G401 (cell line): ENCODE data around the gene ABHD11. TPM values are rescaled to one million over a fixed set of nuclear protein-coding genes. Genes with fewer than 3 reads are reported as not detected.

ENCODE experiments used
- DNase-seq: peaks from one replicate; pipeline ENCODE4 v3.0.0-alpha.2; 2015; ENCODE audit warnings: low spot score
- in situ Hi-C: cut with HindIII; loops from 2 replicates; pipeline ENCODE4 v1.10.0; 2016; ENCODE audit warnings: low sequenced_read_pairs, mixed read lengths
- total RNA-seq: library from RNA; depleted of rRNA; stranded (reverse); fragments of >200 nt; shearing (Covaris generic); gene quantifications from 2 replicates; pipeline ENCODE4 v1.2.3, GENCODE V29; 2014; rRNA removed

Gene ABHD11
- total RNA-seq, 1 experiment from 2014 or later = 41.1 TPM

DNA sequence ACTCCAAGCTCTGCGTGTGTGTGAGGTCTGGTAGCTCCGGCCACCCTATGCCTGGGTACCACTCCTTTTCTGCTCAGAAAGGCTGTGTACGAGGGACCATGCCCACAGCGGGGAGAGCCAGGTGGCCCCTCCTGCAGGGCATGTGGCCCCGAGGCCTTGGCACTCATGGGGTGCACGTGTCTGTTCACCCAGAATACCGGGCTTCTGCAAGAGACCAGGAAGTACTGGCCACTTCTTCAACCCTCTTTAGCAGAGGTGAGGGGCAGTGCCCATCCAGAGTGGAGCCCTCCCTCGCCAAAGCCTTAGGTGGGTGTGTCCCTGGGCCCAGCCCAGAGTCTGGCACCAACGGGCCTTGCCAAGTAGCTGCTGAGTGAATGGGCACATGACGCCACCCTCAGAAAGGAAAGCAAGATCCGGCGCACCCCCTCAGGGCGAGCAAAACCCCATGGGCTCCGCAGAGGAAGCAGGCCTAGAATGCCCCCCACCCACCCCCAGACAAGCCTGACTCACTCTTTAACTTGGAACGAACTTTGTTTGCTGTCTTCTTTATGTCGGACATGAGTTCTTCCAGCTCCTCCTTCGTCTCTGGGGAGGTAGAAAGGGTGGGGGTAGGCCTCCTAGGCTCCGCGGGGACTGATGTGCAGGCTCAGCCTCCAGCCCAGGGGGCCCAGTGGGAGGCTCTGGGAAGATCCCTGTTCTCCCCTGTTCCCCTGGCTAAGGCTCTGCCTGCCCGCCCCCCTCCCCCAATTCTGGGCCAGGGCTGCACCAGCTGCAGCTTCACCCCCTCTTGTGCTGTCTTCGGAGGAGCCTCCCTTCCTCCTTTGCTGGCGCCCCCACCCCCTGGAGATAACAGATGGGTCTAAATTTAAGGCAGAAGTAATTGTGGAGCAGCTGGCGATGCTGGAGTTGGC lies 33.7 kb downstream of the ABHD11 start:
- DNase-seq = no peak
- in situ Hi-C loops = no loop called here

DNA sequence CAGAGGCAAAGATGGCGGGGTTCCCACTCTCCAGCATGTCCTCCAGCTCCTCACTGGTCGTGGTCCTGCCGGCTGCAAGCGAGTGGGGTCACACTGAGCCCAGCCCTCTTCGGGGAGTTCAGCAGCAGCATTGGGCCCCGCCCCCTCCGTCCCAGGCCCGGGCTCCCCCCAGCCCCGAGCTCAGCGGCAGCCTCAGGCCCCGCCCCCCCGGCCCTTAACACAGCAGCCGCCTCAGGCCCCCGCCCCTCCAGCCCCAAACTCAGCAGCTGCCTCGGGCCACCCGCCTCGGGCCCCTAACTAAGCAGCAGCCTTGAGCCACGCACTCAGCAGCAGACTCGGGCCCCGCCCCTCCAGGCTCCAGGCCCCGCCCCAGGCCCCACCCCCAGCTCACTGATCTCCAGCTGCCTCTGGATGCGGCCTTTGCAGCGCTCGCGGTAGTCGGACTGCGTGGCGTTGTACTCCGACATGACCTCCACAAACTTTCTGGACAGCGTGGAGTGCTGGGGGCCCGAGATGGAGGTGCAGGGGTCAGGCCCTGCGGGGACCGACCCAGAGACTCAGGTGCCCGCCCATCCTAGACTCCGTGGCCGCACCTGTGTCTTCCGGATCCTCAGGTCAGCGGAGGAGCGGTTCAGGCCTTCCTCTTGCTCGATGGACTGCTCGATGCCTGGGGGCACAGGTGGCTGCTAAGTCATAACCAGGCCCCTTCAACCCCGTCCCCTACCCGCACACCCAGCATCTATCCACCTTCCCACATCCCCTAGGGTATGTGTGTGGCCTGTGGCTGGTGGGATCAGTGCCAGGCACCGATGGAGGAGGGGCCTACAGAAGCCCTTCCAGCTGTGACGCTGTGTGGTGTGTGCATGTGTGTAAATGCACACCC lies 34.6 kb downstream of the ABHD11 start:
- DNase-seq = no peak
- in situ Hi-C loops = no loop called here

DNA sequence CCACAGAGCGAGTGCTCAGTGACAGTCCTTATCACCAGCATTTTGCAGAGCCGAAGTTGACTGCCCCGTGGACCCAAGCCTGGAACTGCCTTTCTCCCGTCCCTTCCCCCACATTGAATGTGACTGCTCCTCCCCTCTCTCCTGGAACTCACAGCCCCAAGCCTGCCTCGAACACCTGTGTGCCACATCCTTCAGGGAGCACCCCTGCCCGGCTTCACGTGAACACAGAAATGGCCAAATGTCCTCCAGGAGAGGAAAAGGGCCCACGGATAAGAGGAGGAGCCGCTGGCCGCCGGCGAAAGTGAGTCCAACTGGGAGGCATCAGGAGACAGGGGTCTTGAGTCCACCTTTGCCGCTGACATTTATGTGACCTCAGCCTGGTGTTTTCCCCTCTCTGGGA lies 35.4 kb downstream of the ABHD11 start:
- no peak for DNase-seq
- in situ Hi-C loops = no loop called here

DNA sequence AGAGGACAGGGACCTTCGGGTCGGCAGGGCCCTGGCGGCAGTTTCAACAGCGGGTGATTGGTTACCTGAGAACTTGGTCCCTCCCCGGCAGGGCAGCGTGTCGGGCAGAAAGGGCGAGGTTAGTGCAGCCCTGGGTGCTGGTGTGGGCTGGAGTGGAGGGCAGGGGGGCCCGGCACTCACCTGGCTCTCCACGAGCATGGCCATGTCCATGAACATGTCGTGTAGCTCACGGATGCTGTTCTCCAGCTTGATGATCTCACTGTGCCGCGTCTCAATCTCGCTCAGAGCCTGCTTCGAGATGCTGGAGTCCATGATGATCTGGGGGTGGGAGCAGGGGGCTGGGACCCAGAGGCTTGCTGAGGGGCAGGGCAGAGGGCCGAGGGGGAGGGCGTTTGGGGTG lies 35.9 kb downstream of the ABHD11 start:
- in situ Hi-C loops = no loop called here
- DNase-seq = no peak

DNA sequence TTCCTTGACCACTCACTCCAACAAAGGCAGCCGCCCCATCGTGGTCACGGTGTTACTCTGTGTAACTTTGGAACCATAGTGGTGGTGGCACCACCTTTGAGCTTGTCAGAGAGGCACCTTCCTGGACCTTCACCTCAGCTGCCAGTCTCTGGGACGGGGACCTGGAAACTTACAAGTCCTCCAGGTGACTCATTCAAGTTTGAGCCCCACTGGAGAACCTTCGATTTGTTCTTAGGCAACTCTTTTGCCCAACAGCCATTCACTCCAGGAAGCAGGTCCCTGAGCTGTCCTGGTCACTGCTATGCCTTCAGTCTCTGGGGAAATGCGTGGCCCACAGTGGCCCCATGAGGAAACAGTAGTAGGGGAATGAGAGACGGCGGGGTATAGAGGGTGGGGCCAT lies 36.4 kb downstream of the ABHD11 start:
- DNase-seq = no peak
- in situ Hi-C loops = no loop called here

DNA sequence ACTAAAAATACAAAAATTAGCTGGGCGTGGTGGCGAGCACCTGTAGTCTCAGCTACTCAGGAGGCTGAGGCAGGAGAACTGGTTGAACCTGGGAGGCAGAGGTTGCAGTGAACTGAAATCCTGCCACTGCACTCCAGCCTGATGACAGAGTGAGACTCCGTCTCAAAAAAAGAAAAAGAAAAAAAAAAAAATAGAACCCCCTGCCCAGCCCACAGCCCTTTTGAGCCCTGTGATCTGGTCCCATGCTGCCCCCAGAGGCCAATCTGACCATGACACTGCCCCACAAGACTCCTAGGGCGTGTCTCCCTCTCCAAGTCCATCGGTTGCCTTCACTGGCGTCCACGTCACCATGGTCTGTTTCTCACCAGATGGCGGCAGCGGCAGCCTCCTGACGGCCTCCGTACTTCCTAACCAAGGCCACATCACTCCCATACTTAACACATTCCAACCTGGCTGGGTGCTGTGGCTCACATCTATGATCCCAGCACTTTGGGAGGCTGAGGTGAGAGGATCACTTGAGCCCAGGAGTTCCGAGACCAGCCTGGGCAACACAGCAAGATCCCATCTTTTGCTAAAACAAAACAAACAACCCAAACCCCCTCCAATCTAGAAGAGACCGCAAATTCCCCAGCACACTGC lies 37.1 kb downstream of the ABHD11 start:
- in situ Hi-C loops = no loop called here
- DNase-seq = peak; percentile 54

DNA sequence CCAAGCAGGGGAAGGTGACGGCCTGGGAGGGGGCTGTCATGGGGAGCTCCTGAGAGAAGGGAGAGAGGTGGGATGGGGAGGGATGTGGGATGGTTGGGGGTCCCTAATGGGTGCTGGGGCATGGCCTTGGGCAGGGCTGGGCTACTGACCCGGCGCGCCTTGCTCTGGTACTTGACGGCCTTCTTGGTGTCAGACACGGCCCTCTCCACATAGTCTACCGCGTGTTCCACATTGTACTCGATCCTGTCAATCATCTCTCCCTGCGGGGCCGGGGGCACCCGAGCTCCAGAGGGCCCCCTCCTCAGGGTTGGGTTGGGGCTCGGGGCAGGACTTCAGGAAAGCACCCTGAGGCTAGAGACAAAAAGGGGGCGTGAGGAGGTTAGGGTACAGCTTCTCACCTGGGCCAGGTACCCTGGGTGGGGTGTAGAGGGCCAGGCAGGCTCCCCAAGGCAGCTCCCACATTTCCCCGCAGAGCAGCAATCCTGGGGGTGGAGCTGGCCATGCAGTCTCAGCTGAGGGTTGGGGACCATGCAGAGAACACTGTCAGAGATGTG lies 37.9 kb downstream of the ABHD11 start:
- in situ Hi-C loops = no loop called here
- no peak for DNase-seq

DNA sequence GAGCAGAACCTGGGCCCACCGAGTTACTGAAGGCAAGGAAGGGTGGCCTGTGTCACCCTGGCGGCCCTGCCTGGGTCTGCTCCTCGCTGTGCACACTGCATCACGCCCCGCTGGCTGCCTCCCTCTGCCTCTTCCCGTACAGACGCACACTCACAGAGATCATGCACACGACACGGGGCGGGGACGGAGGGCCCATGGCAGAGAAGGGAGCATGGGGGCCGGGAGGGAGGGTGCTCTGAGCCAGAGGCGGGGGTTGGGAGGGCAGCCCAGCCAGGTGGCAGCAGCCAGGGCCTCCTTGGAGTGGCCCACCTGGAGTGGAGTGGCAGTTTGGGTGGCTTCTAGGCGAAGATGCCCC lies 38.6 kb downstream of the ABHD11 start:
- no peak for DNase-seq
- in situ Hi-C loops = no loop called here

DNA sequence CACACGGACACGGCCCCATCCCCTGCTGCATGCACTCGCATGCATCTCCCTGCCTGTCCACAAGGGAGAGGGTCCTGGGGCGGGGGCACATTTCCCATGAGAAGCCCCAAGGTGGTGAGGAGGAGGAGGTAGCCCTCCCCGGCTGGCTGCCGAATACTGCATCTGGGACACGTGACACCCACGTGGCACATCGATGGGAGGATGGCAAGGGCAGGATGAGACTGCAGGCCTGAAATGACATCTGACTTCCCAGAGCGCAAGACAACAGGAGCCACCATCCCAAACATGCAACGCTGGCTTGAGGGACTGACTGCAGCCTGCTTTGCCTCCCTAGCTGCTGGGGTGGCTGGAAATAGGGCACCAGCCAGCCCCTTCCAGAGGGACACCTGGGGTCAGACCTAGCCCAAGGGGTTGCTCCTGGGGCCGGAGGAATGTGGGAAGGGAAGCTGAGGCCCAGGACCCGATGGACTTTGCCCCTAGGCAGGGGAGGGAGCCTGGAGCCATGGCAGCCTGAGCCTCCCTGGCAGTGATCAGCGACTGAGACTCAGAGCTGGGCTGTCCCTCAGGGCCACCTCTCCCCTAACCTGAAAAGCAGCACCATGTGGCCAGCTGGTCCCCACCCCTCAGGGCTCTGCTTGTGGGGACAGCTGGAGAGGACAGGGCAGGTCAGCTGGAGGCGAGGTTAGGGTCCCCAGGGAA lies 39.1 kb downstream of the ABHD11 start:
- in situ Hi-C loops = no loop called here

DNA sequence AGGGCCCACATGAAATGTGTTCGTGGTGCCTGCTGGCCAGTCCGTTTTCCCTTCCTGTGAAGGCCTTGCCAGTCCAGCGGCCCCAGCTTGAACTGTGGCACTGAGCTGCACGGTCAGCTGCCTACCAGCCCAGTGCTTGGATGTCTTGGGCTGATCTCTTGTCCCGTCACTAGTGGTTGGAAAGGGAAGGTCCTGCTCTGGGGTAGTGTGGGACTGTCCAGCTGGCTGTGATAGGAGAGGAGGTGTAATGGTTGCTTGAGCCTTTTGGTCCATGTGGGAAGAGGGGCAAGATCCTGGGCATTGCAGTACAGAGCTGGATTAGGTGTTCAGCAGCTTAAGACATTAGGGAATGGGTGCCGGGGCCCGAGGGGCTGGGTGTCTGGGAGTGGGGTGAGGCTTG lies 40.2 kb downstream of the ABHD11 start:
- in situ Hi-C loops = no loop called here
- DNase-seq = no peak

More for the DNA sequence above, 39.1 kb downstream of the ABHD11 start:
- DNase-seq = no peak

DNA sequence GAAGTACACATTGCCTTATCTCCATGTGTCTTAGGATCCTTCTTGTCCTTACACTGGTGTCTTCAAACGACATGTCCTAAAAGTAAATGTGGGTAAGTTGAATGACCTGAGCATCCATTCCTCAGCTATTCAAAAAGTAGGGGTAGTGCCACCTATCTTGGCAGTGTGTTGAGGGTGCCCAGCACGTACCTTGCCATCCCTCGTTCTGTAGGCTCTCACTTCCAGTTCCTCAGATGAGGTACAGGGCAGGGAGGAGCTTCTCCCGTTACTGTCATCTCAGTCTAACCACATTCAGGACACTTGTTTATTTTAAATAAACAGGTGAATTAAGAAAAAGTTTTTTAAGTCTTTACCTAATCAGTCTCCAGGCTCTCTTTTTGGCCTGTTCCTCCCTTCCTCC lies 42.2 kb downstream of the ABHD11 start:
- no peak for DNase-seq
- in situ Hi-C loops = no loop called here

DNA sequence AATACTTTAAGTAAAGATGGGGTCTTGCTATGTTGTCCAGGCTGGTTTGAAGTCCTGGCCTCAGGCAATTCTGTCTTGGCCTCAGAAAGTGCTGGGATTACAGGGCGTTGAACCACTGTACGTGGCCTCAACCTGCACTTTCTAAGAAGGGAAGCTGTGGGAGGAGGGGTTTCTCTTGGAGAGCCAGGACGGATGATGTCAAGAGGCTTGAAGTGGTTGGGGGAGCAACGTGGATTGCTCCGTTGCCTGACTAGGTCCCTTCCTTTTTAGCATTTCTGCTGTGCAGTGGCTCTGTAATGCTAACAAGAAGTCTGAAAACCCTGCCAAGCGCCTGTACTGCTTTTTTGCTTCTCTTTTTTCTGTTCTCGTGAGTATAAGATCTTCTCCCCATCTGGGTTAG lies 48.0 kb downstream of the ABHD11 start:
- DNase-seq = no peak
- in situ Hi-C loops = no loop called here

DNA sequence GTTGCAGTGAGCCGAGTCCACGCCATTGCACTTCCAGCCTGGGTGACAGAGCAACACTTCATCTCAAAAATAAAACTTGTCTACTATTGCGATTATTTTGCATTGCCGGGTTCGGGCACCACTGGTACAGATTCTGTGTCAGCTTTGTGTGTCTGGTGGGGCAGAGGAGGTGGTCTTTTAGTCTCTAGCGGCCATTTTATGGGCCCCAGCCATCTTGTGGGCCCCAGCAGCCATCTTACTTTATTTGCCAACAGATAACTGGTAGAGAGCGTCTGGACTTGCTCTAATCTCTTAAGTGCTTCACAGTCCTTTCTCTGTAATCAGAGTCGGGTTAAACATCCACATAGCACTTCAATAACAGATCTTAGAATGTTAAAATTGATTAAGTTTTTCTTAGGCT lies 50.3 kb downstream of the ABHD11 start:
- no peak for DNase-seq
- in situ Hi-C loops = no loop called here

Other genes with a start within 250 kb of the ABHD11 start
- 69.2 and 90.1 TPM in 2 replicates for gene BAZ1B, start 216.5 kb downstream of the ABHD11 start, total RNA-seq
- 43.6 and 57.5 TPM in 2 replicates for gene BCL7B, start 181.1 kb downstream of the ABHD11 start, total RNA-seq
- 108 and 114 TPM in 2 replicates for gene TBL2, start 160.2 kb downstream of the ABHD11 start, total RNA-seq
- gene MLXIPL, start 114.3 kb downstream of the ABHD11 start, total RNA-seq = not detected in 2 replicates
- 8.3 and 9.8 TPM in 2 replicates for gene VPS37D, start 71.0 kb downstream of the ABHD11 start, total RNA-seq
- 12.4 and 19.6 TPM in 2 replicates for gene DNAJC30, start 55.3 kb downstream of the ABHD11 start, total RNA-seq
- gene BUD23, start 55.2 kb downstream of the ABHD11 start, total RNA-seq = 203 and 204 TPM in 2 replicates
- gene STX1A, start 19.1 kb downstream of the ABHD11 start, total RNA-seq = 2.5 and 6.5 TPM in 2 replicates
- not detected in 2 replicates for gene CLDN3, start 31.5 kb upstream of the ABHD11 start, total RNA-seq
- 1.6 and 2.8 TPM in 2 replicates for gene CLDN4, start 92.2 kb upstream of the ABHD11 start, total RNA-seq
- gene METTL27, start 103.7 kb upstream of the ABHD11 start, total RNA-seq = not detected in 2 replicates
- gene TMEM270, start 122.4 kb upstream of the ABHD11 start, total RNA-seq = not detected in 2 replicates